NCI-H748 treated with DMSO at 0.1 percent for 48 hours (cell line): ENCODE results near the gene GDF7.

Experiments
- DNase-seq: peaks from one replicate; lab custom pipeline; 2025; lab: John Stamatoyannopoulos, UW

The GDF7 gene

GRCh38 chr2:20666304-20667150 lies at the start of gene GDF7:
Gene GDF7 (plus strand): TSS chr2:20667144. CDS start chr2:20667240, 96 bp downstream.
- no peak for DNase-seq

- DNase-seq: no peak
Observed at GRCh38 chr2:20617892-20618467, 49.0 kb upstream of the GDF7 start.

- no peak for DNase-seq
Observed at GRCh38 chr2:20618468-20618885, 48.5 kb upstream of the GDF7 start.

- no peak for DNase-seq
Observed at GRCh38 chr2:20618886-20619521, 47.9 kb upstream of the GDF7 start.

GRCh38 chr2:20619624-20620024 lies 47.3 kb upstream of the GDF7 start:
- no peak for DNase-seq

GRCh38 chr2:20620271-20620681 lies 46.7 kb upstream of the GDF7 start:
- no peak for DNase-seq

- DNase-seq: no peak
Observed at GRCh38 chr2:20620696-20621365, 46.1 kb upstream of the GDF7 start.

GRCh38 chr2:20621366-20622295 lies 45.3 kb upstream of the GDF7 start:
- no peak for DNase-seq

- DNase-seq: no peak
Observed at GRCh38 chr2:20622296-20622686, 44.7 kb upstream of the GDF7 start.

GRCh38 chr2:20622731-20623130 lies 44.2 kb upstream of the GDF7 start:
- DNase-seq: no peak

- no peak for DNase-seq
Observed at GRCh38 chr2:20623241-20623640, 43.7 kb upstream of the GDF7 start.

- no peak for DNase-seq
Observed at GRCh38 chr2:20623741-20624155, 43.2 kb upstream of the GDF7 start.

GRCh38 chr2:20624156-20624883 lies 42.6 kb upstream of the GDF7 start:
- DNase-seq: no peak

- DNase-seq: no peak
Observed at GRCh38 chr2:20624884-20625485, 42.0 kb upstream of the GDF7 start.

- no peak for DNase-seq
Observed at GRCh38 chr2:20625491-20626391, 41.2 kb upstream of the GDF7 start.

- no peak for DNase-seq
Observed at GRCh38 chr2:20626392-20626697, 40.6 kb upstream of the GDF7 start.

- DNase-seq: no peak
Observed at GRCh38 chr2:20626698-20627513, 40.0 kb upstream of the GDF7 start.

GRCh38 chr2:20627712-20628380 lies 39.1 kb upstream of the GDF7 start:
- no peak for DNase-seq
